ENCODE data around the gene PASK. TPM values are rescaled to one million over a fixed set of nuclear protein-coding genes. Genes with fewer than 3 reads are reported as not detected.
A peak's percentile ranks its signal among the peaks of the same experiment; 100 is the strongest.

PASK gene
- total RNA-seq, 3 donors from 2014 or later: 6.8 to 25.5 (median 20.6) TPM

DNA sequence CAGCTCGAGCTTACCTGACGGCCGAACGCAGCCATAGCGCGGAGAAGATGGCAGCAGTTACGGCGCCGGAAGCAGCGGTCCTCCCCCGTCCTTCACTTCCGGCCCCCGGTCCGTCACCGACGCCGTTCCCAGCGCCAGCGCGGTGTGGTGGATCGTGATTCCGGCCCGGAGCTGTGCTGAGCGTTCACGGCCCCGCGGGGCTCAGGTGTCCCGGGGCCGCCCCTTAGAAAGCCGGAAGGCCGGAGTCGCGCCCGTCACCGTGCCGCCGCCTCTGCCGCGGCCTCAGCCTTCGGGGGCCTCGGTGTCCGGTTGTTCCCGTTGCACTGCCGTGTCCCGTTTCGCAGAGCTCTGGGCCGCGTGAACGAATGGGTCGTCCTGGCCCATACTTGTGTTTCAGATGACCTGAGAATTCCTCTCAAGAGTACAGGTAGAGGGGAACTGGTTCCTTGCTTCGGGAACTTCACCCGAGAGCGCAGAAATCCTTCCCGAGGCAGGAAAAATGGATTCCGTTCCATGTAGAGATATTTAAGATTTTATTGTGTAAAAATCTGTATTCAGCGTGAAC, 47.0 kb downstream of the PASK start, which contains the start of gene MTERF4:
MTERF4 (minus strand) TSS at position 49 of the 565 bp plus-strand sequence; CDS start at position 35, 14 bp downstream.
- H3K9me3 ChIP-seq: no peaks in the 10 kb centered on the region
- peaks cover 21% of the 10 kb centered on the region for H3K4me1 ChIP-seq (ENCODE audit: low read depth)
- no peaks in the 10 kb centered on the region for H3K36me3 ChIP-seq (ENCODE audit: low read depth)
- TF ChIP-seq, protein P1, sequence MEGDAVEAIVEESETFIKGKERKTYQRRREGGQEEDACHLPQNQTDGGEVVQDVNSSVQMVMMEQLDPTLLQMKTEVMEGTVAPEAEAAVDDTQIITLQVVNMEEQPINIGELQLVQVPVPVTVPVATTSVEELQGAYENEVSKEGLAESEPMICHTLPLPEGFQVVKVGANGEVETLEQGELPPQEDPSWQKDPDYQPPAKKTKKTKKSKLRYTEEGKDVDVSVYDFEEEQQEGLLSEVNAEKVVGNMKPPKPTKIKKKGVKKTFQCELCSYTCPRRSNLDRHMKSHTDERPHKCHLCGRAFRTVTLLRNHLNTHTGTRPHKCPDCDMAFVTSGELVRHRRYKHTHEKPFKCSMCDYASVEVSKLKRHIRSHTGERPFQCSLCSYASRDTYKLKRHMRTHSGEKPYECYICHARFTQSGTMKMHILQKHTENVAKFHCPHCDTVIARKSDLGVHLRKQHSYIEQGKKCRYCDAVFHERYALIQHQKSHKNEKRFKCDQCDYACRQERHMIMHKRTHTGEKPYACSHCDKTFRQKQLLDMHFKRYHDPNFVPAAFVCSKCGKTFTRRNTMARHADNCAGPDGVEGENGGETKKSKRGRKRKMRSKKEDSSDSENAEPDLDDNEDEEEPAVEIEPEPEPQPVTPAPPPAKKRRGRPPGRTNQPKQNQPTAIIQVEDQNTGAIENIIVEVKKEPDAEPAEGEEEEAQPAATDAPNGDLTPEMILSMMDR (IDR thresholded peaks at IDR 0.05): no peak
- ATAC-seq (peak; percentile 98), DNase-seq (peak; percentile 91 to 94 (median 94))
- peak within 1 kb of the TSS; percentile 82 for H3K4me3 ChIP-seq
- intact Hi-C loops (cut with DNase I, micrococcal nuclease): no loop called here

DNA sequence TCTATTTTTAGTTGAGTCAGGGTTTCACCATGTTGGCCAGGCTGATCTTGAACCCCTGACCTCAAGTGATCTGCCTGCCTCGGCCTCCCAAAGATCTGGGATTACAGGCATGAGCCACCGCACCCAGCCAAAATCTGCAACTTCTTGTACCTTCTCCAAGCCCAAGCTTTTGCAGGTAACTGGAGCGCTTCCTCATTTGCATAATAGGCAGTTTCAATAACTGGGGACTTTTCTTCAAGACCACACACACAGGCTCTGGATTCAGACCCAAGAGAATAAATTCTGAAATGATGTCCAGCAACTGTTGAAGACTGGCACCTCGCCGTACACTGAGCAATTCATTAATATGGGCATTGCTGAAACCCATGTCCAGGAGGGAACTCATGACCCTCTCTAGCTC, 50.0 kb downstream of the PASK start:
- DNase-seq: no peak
- peaks cover 21% of the 10 kb centered on the region for H3K4me1 ChIP-seq (ENCODE audit: low read depth)
- ATAC-seq: no peak
- no peaks in the 10 kb centered on the region for H3K9me3 ChIP-seq
- TF ChIP-seq, protein P1 (IDR thresholded peaks at IDR 0.05): no peak
- no peaks in the 10 kb centered on the region for H3K36me3 ChIP-seq (ENCODE audit: low read depth)
- no peak overlapping the region for H3K4me3 ChIP-seq
- intact Hi-C loops (cut with DNase I, micrococcal nuclease): no loop called here

GRCh38 chr2:241096979-241097378, 52.3 kb downstream of the PASK start:
- no peak overlapping the region for H3K4me3 ChIP-seq
- peaks cover 13% of the 10 kb centered on the region for H3K4me1 ChIP-seq (ENCODE audit: low read depth)
- TF ChIP-seq, protein P1 (IDR thresholded peaks at IDR 0.05): no peak
- ATAC-seq (no peak), DNase-seq (no peak)
- no peaks in the 10 kb centered on the region for H3K36me3 ChIP-seq (ENCODE audit: low read depth)
- no peaks in the 10 kb centered on the region for H3K9me3 ChIP-seq
- intact Hi-C loops (cut with DNase I, micrococcal nuclease): no loop called here

GRCh38 chr2:241095594-241096290, 53.5 kb downstream of the PASK start:
- ATAC-seq (peak; percentile 55), DNase-seq (no peak)
- Histone ChIP-seq H3K36me3 (ENCODE audit: low read depth) (no peaks in the 10 kb centered on the region), H3K4me3 (no peak overlapping the region), H3K4me1 (ENCODE audit: low read depth) (peaks cover 6% of the 10 kb centered on the region), H3K9me3 (no peaks in the 10 kb centered on the region)
- intact Hi-C loops (cut with DNase I, micrococcal nuclease): no loop called here
- TF ChIP-seq, protein P1 (IDR thresholded peaks at IDR 0.05): no peak

DNA sequence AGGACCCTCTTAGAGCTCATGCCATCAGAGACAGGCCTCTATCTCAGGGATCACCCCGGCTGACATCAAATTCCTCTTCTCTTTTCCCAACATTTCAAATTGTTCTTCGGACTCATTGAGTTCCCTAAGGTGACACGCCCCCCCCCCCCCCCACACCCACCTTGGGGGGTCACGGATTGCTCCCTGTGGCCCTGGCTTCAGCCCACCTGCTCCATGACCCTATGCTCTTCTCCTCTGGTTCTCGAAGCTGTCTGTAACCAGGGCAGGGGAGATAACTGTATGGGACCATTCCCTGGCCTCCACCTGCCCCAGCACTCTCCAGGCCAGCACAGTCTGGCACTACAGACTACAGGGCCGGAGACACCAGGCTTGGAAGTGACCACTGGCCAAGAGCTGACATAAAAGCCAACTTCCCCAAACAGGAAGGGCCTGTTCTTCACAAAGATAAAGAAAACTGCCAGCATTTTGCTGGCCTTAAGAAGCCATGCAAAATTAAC, 54.3 kb downstream of the PASK start:
- TF ChIP-seq, protein P1 (IDR thresholded peaks at IDR 0.05): no peak
- Histone ChIP-seq H3K36me3 (ENCODE audit: low read depth) (no peaks in the 10 kb centered on the region), H3K4me3 (no peak overlapping the region), H3K4me1 (ENCODE audit: low read depth) (no peaks in the 10 kb centered on the region), H3K9me3 (no peaks in the 10 kb centered on the region)
- no peak for ATAC-seq
- intact Hi-C loops (cut with DNase I, micrococcal nuclease): no loop called here
- no peak for DNase-seq
